ENCODE results near the gene CARMIL3.

GRCh38 chr14:24108336-24108874 is 56.6 kb downstream of the CARMIL3 start:
- no peak for TF ChIP-seq CTCF (conservative IDR thresholded peaks at IDR 0.05; ENCODE audit: low read depth, low read length)
- no peak for TF ChIP-seq EZH2 (IDR thresholded peaks at IDR 0.05; ENCODE audit: low read length, unreplicated experiment)
- no peak for TF ChIP-seq EZH2phosphoT487 (IDR thresholded peaks at IDR 0.05; ENCODE audit: borderline replicate concordance, low read length)
